ENCODE data around the gene RPL36A.
A peak's percentile ranks its signal among the peaks of the same experiment; 100 is the strongest.

The RPL36A gene

DNA sequence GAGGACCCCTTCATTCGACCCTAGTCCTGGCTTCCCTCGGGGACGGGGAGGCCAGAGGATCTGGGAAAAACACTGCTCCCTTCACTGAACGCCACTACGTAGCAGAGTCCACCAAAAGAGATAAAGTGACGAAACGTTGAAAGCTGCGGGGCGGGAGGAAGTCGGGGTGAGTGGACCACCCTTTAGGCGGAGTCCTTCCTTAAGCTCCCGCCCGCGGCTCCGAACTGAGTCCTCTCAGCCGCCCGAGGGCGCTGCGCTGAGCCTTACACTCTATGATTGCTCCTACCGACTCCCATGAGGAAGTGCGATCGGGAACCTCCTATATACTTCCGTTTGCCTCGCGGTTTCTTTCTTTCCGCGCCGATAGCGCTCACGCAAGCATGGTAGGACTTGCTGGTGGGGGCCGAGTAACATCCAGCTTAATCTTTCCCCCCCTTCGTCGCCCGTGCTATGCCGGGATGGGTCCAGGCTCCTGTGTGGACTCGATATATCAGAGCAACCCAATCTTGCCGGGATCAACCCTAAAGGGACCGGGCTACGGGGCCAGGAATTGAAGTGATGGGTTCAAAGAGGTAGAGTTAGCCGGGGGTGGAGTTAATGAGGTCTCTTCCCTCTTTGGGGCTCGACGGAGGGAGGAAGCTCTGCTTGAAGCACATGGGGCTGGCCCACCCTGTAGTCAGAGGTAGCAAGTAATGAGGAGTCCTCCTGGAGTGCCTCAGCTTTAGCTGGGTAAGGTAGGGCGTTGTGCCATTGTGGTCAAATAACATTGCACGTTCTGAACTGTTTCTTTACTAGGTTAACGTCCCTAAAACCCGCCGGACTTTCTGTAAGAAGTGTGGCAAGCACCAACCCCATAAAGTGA lies at the start of gene RPL36A:
Gene RPL36A, plus strand, starts transcription at position 348 of the 862 bp plus-strand sequence. Its CDS starts 33 bp downstream, at position 381.
- peak; percentile 72 for DNase-seq (ENCODE audit: low spot score)

DNA sequence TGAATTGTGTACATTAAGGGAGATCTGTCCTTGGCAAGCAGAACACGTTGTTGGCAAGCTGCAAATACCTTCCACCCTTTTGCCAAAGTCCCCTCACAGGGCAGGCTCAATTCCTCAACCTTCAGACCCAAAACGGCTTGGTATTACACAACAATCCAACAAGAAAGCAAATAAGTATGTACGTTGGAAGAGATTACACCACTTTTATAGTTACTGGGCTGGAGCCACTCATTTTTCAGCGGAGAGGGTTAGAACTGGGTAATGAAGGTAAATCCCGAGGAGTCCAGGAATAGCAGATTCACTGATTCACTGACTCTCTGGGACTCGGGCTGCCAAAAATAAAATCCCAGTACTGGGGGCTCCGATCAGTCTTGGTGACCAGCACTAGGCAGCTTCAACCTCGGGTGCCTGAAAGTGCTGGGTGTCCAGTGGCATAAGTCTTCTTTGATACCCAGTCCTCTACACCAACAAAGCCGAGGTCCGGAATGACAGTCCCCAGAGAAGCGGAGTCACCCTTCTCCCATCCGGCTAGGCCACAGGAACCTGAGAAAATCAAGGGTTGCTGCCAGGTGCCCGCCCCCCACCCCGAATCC lies 42.9 kb upstream of the RPL36A start:
- no peak for DNase-seq (ENCODE audit: low spot score)

DNA sequence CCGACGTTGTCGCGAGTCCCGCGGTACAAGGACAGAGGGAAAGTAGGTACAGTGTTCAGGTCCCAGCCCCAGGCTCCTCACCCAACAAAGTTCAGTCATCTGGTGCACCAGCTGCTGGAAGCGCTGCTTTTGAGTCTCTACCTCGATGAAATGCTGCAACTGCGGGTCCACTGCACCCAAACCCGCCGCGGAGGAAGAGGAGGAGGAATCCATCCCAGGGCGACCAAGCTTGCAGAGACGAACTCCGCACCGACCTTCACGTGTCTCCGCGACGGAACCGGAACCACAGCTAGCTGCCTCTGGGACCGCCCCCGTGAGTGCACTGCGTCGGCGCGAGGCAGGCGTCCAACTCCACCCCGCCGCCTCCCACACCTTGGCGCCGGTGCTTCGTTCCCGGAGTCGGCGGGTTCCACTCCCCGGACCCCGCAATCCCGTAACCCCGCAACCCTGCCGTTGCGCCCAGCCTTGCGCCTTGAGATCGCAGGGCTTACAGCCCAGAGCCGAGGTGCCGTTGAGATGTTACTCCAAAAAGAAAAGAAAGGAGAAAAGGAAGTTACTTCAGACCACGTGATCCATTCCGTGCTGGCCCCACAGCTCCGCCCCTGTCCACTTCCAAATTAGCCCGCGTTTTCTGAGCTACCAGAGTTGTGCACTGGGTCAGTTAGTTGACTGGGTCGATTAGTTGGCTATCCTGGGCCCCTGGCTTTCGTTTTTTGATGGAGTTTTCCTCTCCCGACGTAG lies 42.2 kb upstream of the RPL36A start, which contains the start of gene TIMM8A:
Gene TIMM8A, minus strand, starts transcription at position 291 of the 741 bp plus-strand sequence. Its CDS starts 78 bp downstream, at position 213.
- peak; percentile 56 for DNase-seq (ENCODE audit: low spot score)

DNA sequence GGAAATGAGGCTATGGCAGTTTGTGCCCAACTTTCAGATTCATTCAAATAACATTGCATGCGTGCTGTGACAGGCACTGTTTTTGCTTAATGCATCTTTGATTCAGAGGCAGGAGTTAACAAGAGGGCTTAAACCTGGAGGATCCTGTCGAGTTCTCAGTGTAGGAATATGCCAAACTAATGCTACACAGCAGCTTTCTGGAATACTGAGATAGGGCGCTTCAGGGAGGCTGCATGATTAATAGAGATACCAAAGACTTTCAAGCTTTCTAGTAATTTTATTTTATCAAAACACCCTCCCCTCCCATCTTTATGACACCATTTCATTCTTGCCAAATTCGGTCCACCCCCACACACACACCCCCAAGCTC lies 41.6 kb upstream of the RPL36A start:
- DNase-seq (ENCODE audit: low spot score), result no peak

DNA sequence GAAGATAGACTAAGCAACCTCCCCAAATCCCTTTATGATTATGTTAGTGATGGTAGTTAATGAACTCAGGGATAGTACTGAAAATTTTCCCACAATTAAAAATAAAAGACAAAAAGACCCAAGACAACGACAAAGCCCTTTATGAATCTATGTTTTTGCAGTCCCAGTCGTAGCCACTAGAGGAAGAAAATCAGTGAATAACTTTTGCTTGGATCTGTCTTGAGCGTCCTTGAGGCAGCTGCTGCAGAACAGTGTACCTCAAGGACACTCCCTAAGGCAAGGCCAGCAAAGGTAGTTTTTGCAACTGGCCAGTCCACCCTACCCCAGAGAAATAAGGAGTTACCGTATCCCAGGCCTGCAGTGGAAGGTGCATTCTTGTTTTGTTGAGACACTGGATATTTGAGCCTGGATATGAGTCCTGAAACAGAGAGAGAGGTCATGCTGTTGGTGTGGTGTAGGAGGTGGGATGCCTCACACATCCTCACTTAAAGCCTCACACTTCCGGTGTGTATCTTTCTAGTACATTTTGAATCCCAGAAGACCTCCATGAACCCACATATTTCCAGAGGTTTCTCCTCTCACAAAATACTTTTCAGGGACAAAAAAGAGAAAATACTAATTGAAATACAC lies 33.5 kb upstream of the RPL36A start:
- DNase-seq (ENCODE audit: low spot score), result no peak

DNA sequence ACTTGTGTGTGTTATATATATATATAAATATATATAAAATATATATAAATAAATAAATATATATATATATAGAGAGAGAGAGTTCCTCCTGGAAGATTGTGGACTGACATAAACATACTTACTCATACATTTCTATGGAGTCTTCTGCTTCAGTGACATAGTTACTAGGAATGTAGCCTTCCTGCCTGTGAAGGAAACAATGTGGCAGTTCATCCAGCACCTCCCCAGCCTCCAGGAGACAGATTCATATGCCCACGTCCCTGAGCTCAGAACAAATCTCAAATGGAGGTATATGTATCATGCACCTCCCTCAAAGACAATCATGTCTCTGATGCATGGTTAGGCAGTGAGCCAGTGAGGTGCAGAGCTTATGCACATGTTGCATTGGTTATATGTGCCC lies 30.8 kb upstream of the RPL36A start:
- no peak for DNase-seq (ENCODE audit: low spot score)

DNA sequence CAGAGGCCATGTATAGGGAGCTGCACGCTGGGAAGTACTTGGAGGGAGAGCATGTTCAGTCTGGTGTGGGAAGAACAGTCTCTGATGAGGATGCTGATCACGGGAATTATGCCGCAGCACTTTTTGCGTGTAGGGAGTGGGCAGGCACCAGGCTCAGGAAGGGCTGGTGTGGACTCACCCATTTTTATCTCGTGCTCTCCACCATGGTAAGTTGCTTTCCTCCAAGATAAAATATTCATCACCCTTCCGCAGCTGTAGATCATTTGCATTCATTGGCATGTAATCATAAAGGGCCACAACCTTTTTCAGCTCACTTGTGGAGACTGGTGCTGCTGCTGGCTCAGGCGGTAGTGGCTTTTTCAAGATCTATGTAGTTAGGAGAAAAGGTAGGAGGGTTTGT lies 30.4 kb upstream of the RPL36A start:
- DNase-seq (ENCODE audit: low spot score), result no peak

DNA sequence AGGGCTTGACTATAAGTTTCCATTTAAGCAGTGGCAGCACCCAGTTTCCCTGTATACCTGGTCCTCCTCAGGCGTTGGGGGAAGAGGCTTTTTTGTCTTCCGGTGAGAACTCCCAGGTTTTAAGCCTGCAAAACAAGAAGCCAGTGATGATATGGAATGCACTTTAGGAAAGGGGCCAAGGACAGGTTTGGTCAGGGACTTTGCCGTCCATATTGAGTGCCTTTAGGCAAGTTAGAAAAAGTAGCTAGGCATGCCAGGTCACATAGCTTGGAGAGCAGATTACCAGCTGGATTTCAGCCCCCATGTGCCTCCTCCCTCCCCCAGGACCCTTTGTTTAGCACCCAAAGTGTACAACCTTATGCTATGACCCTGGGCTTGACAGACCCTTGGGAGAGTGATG lies 28.7 kb upstream of the RPL36A start:
- DNase-seq (ENCODE audit: low spot score), result no peak

DNA sequence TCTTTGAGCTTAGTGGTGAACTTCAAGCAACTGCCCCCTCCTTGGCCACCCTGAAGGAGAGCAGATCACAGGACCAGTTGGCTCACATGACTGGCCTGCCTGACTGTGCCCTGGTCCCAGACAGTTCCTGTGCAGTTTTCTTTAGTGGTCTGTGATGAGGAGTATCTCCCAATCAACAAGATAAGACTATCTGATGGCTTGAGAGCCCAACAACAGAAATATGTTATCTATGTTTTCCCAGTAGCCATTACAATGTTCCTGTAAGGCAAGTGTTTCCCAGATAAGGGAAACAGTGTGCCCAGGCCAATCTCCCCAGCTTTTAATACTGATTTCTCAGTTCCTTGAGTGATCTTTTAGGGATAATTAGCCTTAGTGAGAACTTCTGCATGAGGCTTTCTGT lies 28.1 kb upstream of the RPL36A start:
- no peak for DNase-seq (ENCODE audit: low spot score)

DNA sequence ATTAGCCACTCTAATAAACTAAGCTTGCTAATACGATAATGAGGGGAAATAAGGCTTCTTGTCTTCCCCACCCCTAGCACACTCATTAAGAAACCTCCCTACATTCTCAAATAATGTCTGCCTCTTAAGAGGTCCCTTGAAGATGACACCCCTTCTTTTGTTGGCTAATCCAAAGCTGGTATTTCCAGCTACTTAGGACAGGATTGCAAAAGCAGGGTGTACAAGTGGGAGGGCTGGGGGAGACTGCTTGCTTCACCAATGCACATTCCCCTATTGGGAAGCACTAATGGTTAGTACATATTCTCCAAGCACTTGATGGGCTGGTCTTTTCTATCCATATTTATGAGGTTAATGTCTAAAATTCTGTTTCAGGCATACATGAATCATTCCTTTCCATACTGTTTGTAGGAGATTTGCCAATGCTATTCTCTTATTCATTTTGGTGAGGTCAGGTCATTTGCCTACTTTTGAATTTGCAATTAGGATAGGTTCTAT lies 25.5 kb upstream of the RPL36A start:
- DNase-seq (ENCODE audit: low spot score), result no peak

DNA sequence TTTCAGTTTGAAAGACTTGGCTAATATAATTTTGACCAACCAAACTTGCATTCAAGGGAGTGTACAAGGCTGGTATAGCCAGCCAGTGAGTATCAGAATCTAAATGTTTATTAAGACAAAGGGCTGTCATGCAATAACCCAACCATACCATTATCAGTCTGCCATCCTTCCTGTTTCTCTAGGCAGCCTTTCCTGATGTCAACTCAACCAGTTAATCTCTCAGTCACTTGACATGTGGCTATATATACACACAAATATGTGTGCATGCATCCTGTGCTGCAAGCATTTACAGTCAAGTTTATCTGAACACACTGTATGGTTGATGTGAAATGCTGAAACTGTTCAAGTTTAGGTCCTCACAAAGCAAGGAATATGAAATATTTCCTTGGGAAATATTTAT lies 22.0 kb upstream of the RPL36A start:
- DNase-seq (ENCODE audit: low spot score), result no peak

DNA sequence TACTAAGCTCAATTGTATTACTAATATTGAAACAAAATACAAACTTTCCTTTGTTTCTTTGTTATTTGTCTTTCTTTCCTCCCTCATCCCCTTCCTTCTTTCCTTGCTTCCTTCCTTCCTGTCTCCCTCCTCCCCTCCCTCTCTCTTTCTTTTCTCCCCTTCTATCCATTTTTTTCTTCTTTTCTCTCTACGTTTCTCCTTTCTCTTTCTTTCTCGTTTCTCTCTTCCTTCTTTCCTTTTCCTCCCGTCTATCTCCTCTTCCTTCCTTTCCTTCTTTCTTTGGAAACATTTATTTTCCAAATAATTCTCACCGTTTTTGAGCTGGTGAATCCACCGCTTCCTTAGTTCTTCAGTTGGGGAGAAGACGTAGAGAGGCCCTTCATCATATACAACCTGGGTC lies 21.1 kb upstream of the RPL36A start:
- no peak for DNase-seq (ENCODE audit: low spot score)

DNA sequence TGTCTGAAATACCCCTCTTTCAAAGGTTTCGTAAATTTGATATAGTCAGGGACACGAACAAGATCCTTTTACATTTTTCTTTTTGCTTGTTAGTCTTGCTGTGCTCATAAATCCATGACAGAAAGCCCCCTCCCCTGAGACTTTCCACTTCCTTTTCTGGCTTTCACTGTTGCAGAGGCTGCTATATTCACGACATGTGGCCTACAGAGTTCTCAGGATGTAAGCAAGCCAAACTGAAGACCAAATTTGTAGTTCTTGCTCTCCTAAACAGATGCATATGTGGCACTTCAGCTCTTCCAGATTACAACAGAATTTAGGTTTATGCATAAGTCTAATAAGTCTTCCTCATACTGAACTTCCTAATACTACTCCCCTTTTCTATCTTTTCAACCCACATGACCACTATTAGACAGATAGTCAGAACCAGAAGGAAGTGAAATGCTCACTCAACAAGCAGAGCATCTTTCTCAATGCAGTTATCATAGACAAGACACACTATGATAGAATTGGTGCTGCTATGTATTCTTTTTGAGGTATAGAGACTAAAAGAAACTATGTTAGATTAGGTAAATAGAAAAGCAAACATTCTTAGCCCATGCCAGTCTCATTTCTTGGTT lies 19.8 kb upstream of the RPL36A start:
- no peak for DNase-seq (ENCODE audit: low spot score)

DNA sequence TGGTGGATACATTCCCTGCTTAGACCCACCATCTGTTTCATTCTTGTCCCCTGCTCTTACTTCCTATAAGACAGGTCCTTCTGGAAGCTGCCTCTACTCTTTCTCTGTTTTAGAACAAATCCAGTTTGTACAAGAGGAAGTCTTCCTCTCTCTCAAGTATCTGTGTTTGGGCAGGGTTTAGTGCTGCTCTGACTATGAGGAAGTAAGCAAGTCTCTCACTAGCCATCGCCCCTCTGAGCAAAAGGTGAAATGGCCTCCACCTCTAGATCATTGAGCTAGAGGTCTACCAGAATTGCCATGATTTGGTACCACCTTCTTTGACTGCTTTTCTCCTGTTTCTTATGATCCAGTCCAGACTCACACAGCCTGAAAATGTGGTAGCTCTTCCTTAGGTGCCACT lies 13.3 kb upstream of the RPL36A start:
- DNase-seq (ENCODE audit: low spot score), result no peak

DNA sequence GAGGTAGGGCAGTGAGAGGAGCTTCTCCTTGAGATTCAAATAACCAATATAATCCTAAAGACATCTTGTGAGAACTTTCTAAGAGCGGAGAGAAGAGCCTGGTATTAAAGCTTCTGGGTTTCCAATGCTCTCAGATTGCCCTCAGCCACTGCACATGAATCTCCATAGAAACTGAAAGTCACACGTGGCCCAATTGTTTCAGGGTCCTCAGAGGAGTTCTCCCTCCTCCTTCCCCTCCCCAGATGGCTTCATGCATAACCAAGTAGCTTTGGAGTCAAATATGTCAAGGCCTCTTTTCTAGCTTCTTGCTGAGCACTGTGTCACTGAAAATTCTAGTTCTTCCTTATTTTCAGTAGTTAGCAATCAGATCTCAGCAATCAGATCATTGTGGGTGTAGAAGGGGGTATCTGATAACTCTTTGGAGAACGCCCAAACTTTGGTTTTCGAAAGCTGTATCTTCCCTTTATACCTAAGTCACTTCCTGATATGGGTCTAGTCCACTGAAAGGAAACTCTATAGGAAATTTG lies 7.1 kb upstream of the RPL36A start:
- no peak for DNase-seq (ENCODE audit: low spot score)

DNA sequence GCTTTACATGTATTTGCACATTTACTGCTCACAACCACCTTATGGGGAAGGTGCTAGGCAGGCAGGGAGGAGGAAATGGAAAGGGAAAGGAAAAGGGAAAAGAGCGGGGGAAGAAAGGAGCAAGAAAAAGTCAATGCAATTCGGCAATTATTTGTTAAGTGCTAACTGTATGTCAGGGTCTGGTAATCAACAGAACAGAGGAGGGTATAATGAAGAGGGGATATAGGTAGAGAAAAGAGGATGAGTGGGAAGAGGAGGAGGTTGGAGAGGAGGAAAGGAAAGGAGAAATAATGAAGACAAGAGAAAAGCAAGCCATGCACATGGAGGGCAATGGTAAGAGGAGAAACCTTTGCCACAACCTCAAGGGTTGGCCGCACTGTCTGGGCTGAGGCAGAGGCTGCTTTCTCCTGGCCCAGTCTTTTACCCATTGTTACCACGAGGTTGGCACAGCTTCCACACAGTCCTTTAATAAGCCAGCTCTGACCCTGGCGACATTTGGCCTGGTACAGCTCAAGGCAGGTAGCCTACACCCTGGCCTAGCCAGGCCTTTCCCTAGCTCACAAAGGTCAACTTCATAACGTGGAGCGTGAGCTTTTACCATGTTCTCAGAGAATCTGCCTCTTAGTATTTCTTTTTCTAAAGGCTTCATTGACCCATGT lies 5.7 kb upstream of the RPL36A start:
- DNase-seq (ENCODE audit: low spot score), result no peak

DNA sequence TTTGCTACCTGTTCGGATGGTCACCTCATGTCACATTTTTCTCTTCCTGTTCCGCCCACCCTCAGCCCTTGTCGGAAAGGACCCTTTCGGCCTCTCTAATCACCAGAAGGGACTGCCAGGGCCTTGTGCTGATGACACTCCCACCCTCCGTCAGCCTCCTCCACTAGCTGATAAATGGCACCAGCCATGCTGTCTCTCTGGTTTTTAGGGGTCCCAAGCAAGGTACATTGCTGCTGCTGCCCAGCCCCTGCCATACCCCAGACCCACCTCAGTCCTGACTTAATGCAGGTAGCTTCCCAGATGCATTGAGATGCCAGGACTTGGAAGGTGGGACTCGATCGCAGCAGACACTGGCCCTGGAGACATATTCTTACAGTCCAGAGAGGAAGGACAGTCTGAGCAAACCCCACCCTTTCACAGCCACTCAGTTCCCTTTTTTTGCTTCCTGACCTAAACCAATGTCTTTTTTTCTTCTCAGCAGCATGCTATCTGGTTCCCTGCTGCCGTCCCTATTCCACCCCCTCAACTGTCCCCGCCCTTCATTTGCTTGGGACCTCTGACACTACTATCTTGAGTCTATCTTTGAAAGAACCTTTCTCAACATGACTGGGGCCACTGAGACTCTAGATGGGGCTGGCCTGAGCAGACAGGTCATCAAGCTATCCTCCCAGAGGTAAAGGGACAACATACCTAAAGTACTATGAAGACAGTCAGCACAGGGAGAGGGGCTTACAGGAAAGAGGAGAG lies 4.8 kb upstream of the RPL36A start, which contains the start of gene BTK:
Gene BTK, minus strand, starts transcription at position 397 of the 747 bp plus-strand sequence. CDS start 10,907 bp downstream, outside the sequence.
- no peak for DNase-seq (ENCODE audit: low spot score)

DNA sequence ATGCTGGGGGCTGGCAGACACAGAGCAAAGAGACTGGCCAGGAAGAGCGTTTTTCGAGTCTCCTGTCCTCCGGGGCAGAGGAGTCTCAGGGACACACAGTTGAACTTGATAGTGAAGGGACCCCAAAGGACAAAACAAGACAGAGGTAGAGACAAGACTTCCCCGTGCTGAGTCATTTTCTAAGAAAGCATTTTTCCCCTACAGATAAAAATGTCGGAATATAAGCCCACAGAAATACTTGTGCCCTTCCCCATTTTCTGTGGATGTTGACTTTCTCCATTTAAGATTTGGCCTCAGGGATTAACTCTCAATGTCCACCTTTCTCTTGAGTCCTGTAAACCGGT lies 4.3 kb upstream of the RPL36A start:
- no peak for DNase-seq (ENCODE audit: low spot score)

DNA sequence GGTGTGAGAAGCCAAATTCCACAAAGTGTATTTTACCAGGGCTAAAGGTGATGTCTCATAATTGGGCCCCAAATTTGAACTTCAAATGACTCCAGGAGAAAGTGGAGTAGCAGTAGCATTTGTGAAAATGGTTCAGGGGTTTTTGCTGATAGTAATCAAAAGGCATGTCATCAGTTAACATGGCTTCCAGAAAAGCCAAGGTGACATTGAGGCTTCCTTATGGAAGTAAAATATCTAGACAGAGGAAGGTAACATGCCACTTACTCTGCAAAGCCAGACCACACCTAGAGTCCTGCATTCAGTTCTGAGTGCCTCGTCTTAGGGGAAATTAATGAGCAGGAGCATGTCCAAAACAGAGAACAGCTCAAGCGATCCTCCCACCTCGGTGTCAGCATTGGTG lies 2.2 kb upstream of the RPL36A start:
- no peak for DNase-seq (ENCODE audit: low spot score)

DNA sequence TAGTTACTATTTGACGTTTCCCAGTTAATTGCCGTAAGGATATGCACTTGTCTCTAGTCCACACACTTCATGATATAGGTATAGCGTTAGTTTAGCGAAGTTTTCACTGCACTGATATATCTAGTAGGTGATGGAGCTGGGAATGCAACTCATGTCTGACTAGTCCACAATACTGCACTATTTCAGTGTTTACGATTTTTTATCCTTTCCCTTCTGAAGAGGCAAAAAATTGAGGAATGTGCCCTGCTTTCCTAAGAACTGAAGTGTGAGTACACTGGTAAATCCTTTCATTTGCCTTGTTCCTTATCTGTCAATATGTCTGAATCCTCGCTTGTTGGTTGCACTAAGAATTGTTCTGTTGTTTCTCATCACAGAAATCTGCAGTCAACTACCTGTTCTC lies 1.0 kb downstream of the RPL36A start:
- no peak for DNase-seq (ENCODE audit: low spot score)
